NCI-H128 (cell line): ENCODE measurements around the gene RGL1.

ENCODE experiments used
- DNase-seq: peaks from one replicate; lab custom pipeline; 2025; ENCODE audit not compliant: unreplicated experiment; lab: John Stamatoyannopoulos, UW

The RGL1 gene

DNA sequence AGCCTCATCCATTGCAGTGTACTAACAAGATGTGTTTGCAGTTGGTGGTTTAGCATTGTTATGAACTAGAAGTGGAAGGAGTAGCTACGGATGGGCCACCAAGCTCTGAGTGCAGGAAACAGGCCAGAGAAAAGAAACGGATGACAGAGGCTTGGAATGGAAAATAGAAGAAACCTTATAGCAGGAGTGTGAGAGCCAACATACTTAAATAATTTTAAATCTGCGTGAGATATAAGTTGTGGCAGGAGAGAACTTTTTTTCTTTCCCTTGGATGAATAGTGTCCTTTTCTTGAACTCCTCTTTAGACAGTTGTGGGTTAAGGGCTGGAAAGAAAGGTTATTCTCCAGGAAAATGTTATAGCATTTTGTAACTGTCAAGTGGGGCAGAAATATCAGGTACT is 54.2 kb downstream of the RGL1 start:
- no peak for DNase-seq

DNA sequence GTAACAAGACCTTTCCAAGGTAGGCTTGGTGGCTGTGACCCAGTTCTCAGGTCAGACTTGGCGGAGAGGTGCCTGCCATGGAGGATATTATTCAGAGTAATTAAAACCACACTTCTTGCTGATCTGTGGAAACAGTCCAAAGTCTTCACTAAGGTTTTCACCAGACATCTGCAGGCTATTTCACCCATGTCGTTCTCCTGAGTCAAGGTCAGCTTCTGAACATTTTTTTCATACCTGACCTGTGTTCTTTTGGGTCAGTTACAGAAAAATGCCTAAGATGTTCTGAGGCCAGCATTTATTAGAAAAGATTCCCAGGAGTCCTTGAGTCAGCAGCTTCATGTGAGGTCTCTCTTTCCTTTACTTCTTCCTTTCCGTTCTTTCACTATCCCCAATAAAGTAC is 54.9 kb downstream of the RGL1 start:
- no peak for DNase-seq

DNA sequence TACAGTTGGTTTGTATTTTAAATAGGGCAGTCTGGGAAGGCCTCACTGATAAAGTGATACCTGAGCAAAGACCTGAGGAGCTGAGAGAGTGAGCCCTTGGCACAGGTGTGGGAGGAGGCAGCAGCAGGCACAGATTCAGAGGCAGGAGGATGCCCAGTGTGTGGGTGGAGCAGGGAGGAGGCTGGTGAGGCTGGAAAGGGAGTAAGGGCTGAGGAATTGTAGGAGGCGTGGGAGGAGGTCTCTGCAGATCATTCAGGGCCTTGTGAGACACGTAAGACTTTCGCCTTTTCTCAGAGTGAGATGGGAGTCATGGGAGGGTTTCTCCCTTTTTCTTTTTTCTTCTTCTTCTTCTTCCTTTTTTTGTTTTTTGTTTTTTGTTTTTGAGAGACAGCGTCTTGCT is 58.0 kb downstream of the RGL1 start:
- no peak for DNase-seq

DNA sequence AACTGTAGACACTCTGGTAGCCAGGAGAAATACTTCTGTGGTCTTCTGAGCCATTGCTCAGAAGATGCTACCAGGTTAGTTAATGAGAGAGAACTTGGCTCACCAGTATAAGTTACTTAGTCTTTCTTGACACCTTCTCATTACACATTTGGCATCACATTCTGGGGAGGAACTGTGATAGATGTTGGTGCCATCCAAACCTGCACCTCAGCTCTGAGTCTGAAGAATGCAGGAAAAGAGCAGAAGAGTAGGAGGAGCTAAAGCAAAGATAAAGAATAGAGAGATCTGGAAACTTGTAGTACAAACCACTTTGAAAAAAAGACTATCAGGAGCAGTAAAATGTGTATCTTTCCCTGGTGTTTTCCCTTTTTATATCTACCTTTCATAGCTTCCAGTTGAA is 58.9 kb downstream of the RGL1 start:
- no peak for DNase-seq

DNA sequence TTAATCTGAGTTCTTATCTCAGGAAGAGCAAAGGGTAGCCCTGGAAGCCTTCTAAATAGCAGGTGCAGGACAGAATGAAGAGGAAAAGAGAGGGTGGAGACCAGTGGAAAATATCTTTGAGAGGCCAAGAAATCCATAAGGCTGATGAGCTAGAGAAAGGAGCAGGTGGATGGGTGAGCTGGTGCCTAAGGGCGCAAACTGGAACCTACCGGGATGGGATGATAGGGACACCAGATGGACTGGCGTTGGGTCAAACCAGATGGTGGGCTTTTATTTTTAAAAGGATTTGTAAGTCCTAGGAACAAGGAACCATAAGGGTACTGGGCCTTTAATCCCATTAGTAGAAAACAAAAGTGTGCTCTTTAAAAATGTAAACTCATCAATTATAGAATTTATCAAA is 59.7 kb downstream of the RGL1 start:
- DNase-seq: no peak

DNA sequence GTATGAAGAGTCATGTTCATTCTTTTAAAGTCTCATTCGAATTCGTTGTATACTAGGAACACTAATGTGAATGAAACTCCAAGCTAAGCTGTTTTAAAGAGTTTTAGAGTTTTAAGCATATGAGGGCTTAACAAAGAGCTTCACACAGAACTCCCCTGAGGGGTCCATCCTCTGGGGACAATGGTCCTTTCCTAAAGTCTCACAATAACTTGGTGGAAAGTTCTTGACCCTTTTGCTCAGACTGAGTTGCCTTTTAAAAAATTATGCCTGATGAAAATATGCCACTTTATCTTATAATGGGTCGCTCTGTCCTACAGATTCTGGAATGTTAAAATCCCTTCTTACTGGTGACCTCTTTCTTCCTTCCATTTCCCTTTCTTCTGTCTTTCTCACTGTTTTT is 64.3 kb downstream of the RGL1 start:
- no peak for DNase-seq

DNA sequence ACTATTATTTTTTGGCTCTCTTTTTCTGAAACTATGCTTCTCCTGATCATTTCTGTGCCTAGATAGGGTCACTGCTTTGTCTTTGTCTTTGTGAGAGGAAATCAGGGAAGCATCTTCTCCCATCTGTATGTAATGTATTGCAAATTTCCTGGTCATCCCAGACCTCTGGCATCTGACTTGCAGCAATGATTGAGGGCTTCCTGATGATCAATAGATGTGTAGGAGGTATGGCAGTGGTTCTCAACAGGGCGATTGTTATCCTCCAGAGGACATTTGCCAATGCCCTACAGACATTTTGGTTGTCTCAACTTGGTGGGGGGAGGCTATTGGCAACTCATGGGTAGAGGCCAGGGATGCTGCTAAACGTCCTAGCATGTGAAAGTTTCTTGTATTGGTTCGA is 64.7 kb downstream of the RGL1 start:
- no peak for DNase-seq

DNA sequence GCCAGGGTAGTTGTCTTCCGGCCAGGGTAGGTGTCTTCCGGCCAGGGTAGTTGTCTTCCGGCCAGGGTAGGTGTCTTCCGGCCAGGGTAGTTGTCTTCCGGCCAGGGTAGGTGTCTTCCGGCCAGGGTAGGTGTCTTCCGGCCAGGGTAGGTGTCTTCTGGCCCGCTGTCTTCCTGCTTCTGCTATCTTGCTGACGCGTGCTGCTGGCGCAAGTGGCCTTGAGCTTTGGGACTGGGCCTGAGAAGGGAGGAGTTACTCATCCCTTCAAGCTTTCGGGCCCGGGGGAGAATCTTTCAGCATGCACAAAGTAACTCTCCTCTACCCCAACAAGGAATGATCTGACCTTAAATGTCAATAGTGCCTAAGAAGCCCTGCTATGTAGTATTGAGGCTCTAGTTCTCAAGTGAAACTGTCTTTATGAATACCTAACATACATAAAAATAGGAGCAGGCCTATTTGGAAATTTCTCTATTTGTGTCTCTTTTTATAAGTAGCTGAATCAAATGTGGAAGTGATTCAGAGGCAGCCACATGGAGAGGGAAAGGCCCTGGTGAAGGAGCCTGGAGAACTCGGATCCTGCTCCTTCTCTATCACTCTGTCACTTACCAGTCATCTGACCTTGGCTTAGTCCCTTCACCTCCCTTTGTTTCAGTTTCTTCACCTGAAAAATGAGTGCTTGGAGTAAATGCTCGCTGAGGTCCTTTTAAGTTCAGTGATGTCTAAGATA is 65.6 kb downstream of the RGL1 start:
- no peak for DNase-seq

DNA sequence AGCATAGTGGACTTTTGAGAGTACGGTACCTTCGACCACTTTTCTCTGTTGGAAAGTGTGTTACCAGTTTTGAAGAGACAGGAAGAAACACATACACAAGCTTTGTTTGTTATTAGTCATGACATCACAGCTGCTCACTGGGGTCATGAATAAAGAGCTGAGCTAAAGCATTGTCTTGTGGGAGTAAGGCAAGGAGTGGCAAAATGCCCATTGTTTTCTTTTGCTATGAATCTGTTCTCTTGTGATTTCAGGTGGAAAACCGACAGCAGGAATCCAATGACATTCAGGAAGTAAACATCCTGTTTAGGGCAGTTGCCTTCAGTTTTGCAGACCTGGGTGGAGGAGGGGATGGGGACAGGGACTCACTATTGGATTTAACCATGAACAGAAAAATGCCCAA is 66.2 kb downstream of the RGL1 start:
- DNase-seq: no peak

DNA sequence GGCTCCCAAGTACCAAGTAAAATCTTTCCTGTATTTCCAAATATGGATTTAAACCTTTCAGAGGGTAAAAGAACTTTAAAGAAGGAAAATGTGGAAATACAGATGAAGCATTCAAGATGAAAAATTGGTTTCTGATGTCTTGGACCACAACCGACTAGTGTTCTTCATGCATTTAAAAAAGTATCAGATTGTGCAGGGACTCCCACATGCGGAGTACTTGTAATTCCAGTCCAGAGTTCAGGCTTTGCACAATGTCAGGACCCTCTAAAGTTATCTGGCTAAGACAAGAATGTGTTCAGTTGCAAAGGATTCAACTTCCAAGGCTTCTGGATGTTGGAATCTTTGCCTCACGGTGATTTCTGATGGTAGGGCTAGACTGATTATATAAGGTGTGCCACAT is 66.7 kb downstream of the RGL1 start:
- DNase-seq: no peak

DNA sequence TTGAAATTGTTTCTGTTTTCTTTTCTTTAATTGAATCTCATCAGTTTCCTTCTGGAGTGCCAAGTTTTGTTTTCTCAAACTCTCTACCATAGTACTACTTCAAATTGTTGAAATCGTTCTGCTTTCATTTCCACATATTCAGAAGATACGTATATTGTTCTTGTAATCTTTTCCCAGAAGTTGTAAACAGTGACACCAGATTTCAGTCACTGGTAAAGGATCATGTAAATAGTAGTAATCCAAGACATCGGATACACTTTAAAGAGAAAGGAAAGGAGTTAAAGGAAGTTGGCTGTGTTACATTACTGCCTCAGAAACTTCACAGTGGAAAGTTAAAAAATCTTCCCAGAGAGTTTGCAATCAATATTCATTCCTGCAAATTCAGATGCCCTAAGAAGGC is 67.5 kb downstream of the RGL1 start:
- DNase-seq: no peak

DNA sequence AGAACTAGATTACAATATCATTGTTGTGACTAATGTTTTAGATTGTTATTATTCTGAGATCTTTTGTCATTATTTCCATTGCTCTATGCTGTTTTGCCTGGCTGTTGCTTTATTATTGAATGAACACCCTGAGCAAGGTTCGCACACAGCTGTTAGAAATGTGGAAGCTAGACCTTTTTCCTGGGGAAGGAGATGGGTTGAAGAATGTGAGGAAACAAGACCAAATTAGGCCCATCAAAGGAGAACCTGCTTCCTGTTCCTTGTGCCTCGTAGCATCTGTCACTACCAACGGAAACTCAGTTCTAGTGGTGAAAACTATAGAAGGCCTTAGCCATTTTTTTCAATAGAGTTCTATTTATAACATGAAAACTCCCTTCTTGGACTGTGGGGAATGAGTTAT is 68.7 kb downstream of the RGL1 start:
- no peak for DNase-seq

DNA sequence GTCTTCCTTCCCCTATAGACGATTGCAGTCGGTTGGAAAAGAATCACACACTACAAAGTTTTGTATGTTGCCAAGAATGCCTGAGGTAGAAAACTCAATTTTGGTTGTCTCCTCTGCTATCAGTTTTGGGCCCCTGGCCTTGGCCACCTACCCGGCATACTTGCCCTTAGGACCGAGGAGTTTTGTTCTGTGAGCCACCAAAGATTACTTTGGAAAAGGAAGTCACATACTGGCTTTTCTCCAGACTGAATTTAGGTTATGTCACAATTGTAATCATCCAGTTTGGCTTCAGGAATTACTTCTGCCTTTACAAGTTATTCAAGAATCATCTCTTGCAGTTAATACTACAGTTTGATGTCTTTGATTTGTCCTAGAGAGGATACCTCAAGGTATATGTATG is 71.4 kb downstream of the RGL1 start:
- DNase-seq: no peak

DNA sequence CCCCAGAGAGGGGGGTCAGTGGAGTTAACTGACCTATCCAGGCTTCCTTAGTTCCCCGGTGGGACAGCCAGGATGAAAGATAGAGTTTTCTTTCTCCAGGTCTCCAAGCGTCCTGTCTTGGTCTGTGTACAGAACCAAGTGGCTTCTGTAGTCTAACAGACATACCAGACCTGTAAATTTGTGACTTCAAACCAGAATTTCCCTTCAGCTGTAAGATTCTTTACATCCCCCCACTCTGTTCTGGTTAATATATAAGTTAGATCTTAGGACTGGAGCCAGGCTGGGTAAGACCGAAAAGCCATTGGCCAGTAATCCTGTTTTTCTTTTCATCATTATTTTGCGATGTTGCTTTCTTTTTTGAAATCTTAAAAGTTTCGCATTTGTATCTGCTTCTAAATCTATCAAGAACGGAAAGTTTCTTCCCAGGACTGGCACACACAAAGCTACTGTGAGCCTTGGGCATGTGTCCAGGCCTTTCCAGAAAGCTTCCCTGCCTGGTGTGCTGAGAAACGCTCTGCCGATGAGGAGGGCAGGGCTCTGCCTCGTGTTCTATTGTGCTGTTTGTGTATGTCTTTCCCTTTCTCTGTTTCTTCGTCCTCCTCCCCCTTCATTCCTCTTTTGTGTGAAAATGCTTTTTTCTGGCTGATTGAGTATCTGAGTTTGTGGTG is 72.3 kb downstream of the RGL1 start:
- no peak for DNase-seq

DNA sequence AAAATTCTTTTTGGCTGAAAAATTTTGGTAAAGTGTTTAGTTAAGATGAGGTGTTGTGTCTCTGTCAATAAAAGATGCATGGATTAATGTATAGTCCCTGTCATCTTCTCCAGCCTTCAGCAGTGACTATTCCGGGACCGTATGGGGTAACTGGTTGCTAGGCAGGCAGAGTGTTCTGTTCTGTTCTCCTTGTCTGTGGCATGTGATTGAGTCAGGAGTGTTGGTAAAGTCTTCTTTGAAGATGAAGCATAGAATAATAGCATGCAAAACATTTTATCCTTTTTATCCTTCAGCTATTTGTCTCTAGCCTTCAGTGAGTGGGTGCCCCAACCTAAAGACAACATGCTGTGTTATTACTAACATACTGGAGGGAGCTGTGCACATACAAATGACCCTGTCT is 74.6 kb downstream of the RGL1 start:
- DNase-seq: no peak

DNA sequence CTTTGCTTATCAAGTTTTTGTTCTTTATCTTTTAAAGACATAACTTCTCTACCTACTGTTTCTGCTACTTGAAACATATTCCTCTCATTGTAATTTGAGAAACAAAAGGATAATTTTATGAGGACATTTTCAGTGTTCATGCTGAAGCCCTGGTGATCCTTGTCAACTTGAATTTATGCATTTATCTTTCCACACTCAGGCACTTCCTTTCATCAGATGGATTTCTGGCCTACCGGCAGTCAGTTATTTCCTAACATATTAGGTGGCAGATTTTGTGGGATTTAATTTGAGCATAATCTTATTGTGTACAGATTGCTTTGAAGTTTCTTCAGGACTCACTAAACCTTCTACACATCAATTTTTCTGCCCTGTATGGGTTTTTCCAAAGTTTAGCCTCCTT is 75.0 kb downstream of the RGL1 start:
- DNase-seq: no peak

DNA sequence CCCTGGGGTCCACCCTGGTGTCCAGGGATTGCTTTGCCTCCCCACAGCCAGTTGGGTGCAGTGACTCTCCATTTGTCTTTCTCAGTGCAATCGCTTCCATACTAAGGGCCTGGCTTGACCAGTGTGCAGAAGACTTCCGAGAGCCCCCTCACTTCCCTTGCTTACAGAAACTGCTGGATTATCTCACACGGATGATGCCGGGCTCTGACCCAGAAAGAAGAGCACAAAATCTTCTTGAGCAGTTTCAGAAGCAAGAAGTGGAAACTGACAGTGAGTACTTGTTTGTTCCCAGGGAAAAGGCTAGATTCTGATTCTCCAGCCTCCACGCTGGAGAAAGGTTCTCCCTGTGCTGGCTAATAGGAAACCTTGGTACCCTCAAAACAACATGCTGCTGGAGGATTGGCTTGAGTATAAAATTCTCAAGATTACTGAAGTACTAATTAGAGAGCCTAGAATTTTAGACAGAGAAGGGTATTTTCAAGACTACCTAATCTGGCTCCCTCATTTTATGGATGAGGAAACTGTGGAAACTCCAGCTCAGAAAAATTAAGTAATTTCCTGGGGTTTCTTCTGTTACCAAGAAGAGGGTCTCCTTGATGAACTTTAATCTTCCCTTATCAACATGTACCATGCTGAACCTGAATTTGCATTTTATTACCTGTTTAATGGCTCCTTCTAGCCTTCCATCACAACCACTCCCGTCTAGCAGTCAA is 75.8 kb downstream of the RGL1 start:
- no peak for DNase-seq

DNA sequence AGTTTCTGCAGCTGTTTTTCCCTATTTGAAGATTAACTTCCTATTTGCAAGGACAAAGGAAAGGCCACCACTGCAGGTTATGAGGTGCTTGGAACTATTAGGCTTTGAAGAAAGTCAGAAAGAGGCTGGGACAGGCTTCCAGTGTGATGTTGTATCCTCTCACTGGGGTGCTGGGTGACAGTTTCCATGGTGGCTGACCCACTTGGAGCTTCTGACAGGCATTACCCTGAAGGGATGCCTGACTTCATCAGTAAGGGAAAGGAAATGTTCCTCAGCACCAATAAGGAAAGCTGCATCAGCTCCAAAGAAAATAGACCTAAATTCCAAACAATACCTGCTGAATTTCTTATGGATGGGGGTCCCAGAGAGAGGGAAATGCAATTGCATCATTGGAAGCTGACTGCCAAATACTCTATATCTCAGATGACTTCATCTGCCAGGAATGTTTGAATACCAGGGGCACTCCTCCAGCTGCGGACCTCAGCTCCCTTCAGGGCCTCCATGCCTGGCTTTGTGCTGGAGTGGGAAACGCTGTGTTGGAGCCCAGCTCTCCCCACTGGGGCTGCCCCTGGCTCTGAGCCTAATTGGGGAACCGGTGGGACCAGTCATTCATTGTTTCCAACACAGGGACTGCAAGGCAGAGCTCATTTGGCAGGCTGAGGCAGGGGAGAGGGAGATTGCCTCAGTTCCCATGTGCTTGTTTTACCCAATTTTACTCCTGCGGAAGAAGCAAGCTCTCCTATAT is 76.6 kb downstream of the RGL1 start:
- DNase-seq: no peak

DNA sequence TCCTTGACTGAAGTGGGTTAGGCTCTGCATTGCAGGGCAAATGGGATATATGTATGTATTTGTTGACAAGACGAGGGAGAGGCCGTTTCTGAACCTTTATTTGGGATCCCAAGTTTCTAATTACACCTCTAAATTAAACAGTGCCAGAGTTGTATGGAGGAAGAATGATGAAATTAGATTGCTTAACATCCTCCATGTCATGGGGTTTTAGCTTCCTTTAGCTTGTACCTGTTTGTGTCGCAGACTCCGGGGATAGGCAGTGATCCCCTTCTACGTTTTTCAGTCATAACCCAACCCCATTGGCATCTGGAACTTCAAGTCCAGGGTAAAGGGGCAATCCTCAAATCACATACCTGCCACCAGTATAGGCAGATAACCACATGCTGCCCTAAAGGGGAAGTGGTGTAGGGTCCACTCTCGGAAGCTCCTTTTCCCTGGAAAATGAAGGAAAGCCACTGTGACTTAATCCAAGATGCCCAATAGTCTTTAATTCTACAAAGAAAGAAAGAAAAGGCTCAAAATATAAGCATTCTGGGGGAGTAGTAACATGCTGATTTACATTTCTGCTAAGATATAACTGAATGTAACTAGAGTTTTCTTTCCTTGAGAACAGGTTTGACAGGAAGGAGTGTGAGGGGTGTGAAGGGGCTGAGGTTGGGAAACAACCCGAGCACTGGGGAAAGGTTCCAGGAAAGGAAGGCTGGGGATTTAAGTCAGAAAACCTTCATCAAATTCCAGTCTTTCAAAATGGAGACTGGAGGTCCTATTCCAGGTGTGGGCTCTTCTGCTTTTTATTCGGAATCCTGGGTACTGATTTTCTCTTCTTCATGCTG is 77.6 kb downstream of the RGL1 start:
- no peak for DNase-seq

DNA sequence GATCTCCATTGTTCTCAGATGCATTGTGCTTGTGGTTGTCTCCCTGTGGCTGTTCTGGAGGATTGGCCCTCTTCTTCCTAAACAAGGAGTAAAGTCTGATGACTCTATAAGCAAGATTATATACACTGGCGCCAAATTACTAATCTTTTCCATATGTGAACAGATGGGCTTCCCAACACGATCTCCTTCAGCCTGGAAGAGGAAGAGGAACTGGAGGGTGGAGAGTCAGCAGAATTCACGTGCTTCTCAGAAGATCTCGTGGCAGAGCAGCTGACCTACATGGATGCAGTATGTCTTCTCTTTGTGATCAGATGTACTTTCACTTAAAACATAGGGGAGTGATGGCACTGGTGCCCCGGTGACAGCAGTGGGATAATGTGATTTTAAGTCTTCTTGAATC is 78.7 kb downstream of the RGL1 start:
- no peak for DNase-seq

DNA sequence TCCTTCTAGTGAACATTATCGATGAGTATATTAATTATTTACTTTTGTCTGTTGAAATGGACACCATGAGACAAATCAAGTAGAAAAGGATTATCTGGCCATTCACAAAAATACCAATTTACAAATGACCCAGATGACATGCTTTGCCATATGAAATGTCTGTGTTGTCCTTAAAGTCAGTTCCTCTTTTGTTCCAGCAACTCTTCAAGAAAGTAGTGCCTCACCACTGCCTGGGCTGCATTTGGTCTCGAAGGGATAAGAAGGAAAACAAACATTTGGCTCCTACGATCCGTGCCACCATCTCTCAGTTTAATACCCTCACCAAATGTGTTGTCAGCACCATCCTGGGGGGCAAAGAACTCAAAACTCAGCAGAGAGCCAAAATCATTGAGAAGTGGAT is 79.6 kb downstream of the RGL1 start:
- no peak for DNase-seq
